Body of pancreas (tissue), 4 donors: ENCODE results near the gene ANO2.

ENCODE experiments used
- POLR2A ChIP-seq, 3 donors: fragments of 450-650 bp; IDR thresholded peaks; one replicate each; pipeline ENCODE4 v1.6.1; 2016; ENCODE audit warnings: antibody characterized with exemption in 3 of 3, mild to moderate bottlenecking in 2 of 3
- TF ChIP-seq, protein P1 (sequence below), 7 experiments: fragments of 450-650 bp in 4 of 7; fragments of 200-600 bp in 3 of 7; sonication (generic) in 3 of 7; IDR thresholded peaks; one replicate each; pipeline ENCODE4 v1.5.1; 2016 to 2019; ENCODE audit warnings: antibody characterized with exemption in 7 of 7

DNA sequence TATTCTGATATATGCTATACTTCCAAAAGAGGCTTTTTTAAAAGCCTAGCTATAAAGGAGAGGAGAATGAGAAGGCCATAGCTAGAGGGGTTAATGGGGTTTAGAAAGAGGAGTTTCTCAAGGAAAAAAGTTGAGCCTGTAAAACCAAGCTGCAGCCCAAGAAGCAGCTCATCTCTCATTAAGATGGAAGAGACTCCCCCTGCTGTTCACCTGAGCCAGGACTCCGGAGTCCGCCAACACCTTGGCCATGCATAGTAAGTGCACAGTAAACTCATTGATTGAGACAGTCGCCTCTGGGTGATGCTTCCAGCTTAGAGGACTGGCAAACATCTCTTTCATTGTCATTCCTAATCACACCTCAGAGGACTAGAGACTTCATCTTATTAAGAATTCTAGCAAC is 46.2 kb downstream of the ANO2 start:
- TF ChIP-seq POLR2A (IDR thresholded peaks at IDR 0.05), result no peak
- TF ChIP-seq, protein P1, sequence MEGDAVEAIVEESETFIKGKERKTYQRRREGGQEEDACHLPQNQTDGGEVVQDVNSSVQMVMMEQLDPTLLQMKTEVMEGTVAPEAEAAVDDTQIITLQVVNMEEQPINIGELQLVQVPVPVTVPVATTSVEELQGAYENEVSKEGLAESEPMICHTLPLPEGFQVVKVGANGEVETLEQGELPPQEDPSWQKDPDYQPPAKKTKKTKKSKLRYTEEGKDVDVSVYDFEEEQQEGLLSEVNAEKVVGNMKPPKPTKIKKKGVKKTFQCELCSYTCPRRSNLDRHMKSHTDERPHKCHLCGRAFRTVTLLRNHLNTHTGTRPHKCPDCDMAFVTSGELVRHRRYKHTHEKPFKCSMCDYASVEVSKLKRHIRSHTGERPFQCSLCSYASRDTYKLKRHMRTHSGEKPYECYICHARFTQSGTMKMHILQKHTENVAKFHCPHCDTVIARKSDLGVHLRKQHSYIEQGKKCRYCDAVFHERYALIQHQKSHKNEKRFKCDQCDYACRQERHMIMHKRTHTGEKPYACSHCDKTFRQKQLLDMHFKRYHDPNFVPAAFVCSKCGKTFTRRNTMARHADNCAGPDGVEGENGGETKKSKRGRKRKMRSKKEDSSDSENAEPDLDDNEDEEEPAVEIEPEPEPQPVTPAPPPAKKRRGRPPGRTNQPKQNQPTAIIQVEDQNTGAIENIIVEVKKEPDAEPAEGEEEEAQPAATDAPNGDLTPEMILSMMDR (IDR thresholded peaks at IDR 0.05), result no peak
